Mesendoderm (in vitro differentiated cells): ENCODE results near the gene CCDC169.

ENCODE experiments used
- DNase-seq: peaks from one replicate; pipeline ENCODE4 v3.0.0; 2013
- H2AK5ac ChIP-seq: 2 replicates; pipeline ENCODE4 v1.6.1; 2013; ENCODE audit warnings: low read length, inconsistent platforms
- H2BK120ac ChIP-seq: 2 replicates; pipeline ENCODE4 v1.6.1; 2013; ENCODE audit warnings: low read depth, mild to moderate bottlenecking, low read length, moderate library complexity, mixed read lengths
- H2BK15ac ChIP-seq: replicated peaks from 2 replicates; pipeline ENCODE4 v1.6.1; 2013; ENCODE audit warnings: low read depth, mild to moderate bottlenecking, moderate library complexity
- H2BK5ac ChIP-seq: 2 replicates; pipeline ENCODE4 v1.6.1; 2013; ENCODE audit warnings: low read length, inconsistent platforms
- H3K18ac ChIP-seq: 2 replicates; pipeline ENCODE4 v1.6.1; 2013; ENCODE audit warnings: mild to moderate bottlenecking, low read length, mixed read lengths
- H3K23ac ChIP-seq: one replicate; pipeline ENCODE4 v1.6.1; 2013; ENCODE audit warnings: low read length
- H3K27ac ChIP-seq: 2 replicates; pipeline ENCODE4 v1.5.1; 2013; ENCODE audit warnings: low read depth, mild to moderate bottlenecking, inconsistent platforms, low read length, moderate library complexity
- H3K27me3 ChIP-seq: 2 replicates; pipeline ENCODE4 v1.6.1; 2013; ENCODE audit warnings: low read length, control low read depth, mild to moderate bottlenecking, inconsistent platforms; ENCODE audit not compliant: insufficient read depth, poor library complexity
- H3K36me3 ChIP-seq: 2 replicates; pipeline ENCODE4 v1.6.1; 2013; ENCODE audit warnings: low read length, inconsistent platforms; ENCODE audit not compliant: control insufficient read depth, insufficient read depth
- H3K4ac ChIP-seq: one replicate; pipeline ENCODE4 v1.6.1; 2013; ENCODE audit warnings: low read depth, mild to moderate bottlenecking, low read length, moderate library complexity
- H3K4me1 ChIP-seq: 2 replicates; pipeline ENCODE4 v1.6.1; 2013; ENCODE audit warnings: low read depth, low read length, inconsistent platforms; ENCODE audit not compliant: control insufficient read depth
- H3K4me2 ChIP-seq: 2 replicates; pipeline ENCODE4 v1.6.1; 2013; ENCODE audit warnings: low read length
- H3K4me3 ChIP-seq: 2 replicates; pipeline ENCODE4 v1.5.1; 2013; ENCODE audit warnings: mild to moderate bottlenecking, low read length
- H3K56ac ChIP-seq: one replicate; pipeline ENCODE4 v1.6.1; 2013; ENCODE audit warnings: low read length
- H3K79me1 ChIP-seq: 2 replicates; pipeline ENCODE4 v1.6.1; 2013; ENCODE audit warnings: low read length, inconsistent platforms
- H3K79me2 ChIP-seq: 2 replicates; pipeline ENCODE4 v1.6.1; 2013; ENCODE audit warnings: mild to moderate bottlenecking, low read length; ENCODE audit not compliant: control insufficient read depth, insufficient read depth
- H3K9ac ChIP-seq: 2 replicates; pipeline ENCODE4 v1.6.1; 2013; ENCODE audit warnings: low read length, inconsistent platforms
- H4K5ac ChIP-seq: one replicate; pipeline ENCODE4 v1.6.1; 2013; ENCODE audit warnings: low read length
- H4K8ac ChIP-seq: one replicate; pipeline ENCODE4 v1.6.1; 2013; ENCODE audit warnings: low read depth, mild to moderate bottlenecking, control low read depth, low read length, moderate library complexity
- WGBS: extraction: QIAGEN DNeasy Blood & Tissue Kit; methylation state at CpG from one replicate; pipeline ENCODE4 v1.1.7; 2013; ENCODE audit warnings: low lambda C conversion rate, missing lambda C conversion rate; ENCODE audit not compliant: insufficient coverage; ENCODE audit errors: extremely low coverage; 5-methylcytosine and 5-hydroxymethylcytosine counted together

Gene CCDC169

DNA sequence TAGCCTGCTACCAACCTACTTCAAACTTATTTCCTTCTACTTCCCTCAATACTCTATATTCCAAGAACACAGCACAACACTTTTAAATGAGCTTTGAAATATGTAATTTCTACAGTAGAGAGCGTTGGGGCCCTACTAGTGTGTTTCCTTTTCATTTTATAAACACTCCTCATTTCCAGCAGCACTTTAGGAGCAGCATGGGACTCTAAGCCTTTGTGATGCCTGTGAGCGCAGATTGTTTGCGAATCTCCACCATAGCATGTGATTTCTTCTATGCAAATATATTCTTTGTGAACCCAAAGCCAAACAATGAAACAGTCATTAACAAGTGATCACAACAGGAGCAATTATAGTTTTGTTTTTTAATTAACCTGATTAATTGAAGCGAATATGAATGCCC lies 86.9 kb downstream of the CCDC169 start:
- WGBS = no CpG with 5 or more reads among the region's 4 CpGs
- Histone ChIP-seq H3K18ac (no peak overlapping the region), H3K27ac (no peak overlapping the region), H3K4me2 (no peak overlapping the region), H4K8ac (no peak overlapping the region), H3K4me3 (no peak overlapping the region), H3K23ac (no peak overlapping the region), H3K9ac (no peak overlapping the region), H3K56ac (no peak overlapping the region), H4K5ac (no peak overlapping the region), H3K36me3 (no peaks in the 10 kb centered on the region), H2BK15ac (no peak overlapping the region), H2AK5ac (no peak overlapping the region), H3K79me2 (no peaks in the 10 kb centered on the region), H2BK120ac (no peak overlapping the region), H3K4me1 (no peaks in the 10 kb centered on the region), H3K4ac (no peak overlapping the region), H3K79me1 (no peaks in the 10 kb centered on the region), H3K27me3 (no peaks in the 10 kb centered on the region), H2BK5ac (no peak overlapping the region)
- no peak for DNase-seq

DNA sequence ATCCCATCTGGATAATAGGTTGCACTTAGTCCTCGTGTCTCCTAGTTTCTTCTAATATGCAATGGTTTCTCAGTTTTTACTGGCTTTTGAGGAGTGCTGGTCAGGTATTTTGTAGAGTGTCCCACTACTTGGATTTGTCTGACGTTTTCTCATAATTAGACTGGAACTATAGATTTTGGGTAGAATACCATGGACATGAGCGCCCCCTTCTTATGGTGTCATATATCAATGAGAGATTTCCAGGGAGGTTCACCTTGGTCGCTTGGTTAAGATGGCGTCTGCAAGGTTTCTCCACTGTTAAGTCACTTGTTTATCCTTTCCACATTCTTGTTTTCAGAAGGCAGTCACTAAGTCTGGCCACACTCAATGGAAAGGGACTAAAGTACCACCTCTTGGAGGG lies 89.9 kb downstream of the CCDC169 start:
- Histone ChIP-seq H2BK120ac (no peak overlapping the region), H3K4me1 (no peaks in the 10 kb centered on the region), H3K79me2 (no peaks in the 10 kb centered on the region), H2BK15ac (no peak overlapping the region), H4K8ac (no peak overlapping the region), H3K23ac (no peak overlapping the region), H3K4ac (no peak overlapping the region), H3K4me3 (no peak overlapping the region), H3K79me1 (no peaks in the 10 kb centered on the region), H3K27me3 (no peaks in the 10 kb centered on the region), H2BK5ac (no peak overlapping the region), H3K56ac (no peak overlapping the region), H2AK5ac (no peak overlapping the region), H3K27ac (no peak overlapping the region), H3K18ac (no peak overlapping the region), H4K5ac (no peak overlapping the region), H3K4me2 (no peak overlapping the region), H3K36me3 (no peaks in the 10 kb centered on the region), H3K9ac (no peak overlapping the region)
- no CpG with 5 or more reads among the region's 5 CpGs for WGBS
- DNase-seq = no peak

DNA sequence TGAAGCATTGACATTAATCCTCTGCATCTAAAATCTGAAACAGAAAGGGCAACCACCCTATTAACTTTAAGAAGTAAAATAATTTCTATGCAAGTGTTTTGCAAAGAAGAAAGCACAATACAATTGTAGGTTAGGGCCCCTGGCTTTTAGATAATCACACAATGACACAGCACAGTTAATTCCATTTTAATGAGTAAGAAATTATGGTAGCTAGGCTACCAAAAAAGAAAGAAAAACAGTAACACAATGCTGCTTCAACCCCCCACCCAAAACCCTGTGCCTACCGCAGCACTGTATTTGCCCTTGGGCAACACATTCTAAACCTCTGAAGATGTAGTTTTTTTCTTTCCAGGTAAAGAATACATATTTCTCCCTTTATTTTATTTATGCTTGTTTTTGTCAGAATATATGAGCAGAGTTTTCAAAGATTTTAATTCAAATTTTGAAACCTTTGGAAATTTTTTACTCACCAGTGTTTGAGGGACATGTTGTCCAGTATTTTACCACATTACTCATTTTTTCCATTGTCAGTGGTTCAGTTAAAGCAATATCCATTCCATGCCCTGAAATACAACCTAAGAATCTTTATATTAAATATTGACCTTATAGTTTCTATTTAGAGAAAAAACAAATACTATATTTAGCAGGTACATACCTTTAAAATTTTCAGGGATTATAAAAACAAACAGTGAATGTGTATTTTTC lies 104.3 kb downstream of the CCDC169 start:
- Histone ChIP-seq H2BK5ac (no peak overlapping the region), H3K79me1 (no peaks in the 10 kb centered on the region), H3K4me2 (no peak overlapping the region), H3K27me3 (no peaks in the 10 kb centered on the region), H3K36me3 (no peaks in the 10 kb centered on the region), H2BK120ac (no peak overlapping the region), H3K56ac (no peak overlapping the region), H3K4me1 (no peaks in the 10 kb centered on the region), H4K5ac (no peak overlapping the region), H3K27ac (no peak overlapping the region), H3K9ac (no peak overlapping the region), H3K23ac (no peak overlapping the region), H3K18ac (no peak overlapping the region), H3K79me2 (no peaks in the 10 kb centered on the region), H3K4ac (no peak overlapping the region), H3K4me3 (no peak overlapping the region), H2AK5ac (no peak overlapping the region), H2BK15ac (no peak overlapping the region), H4K8ac (no peak overlapping the region)
- peak; percentile 73 for DNase-seq
- no CpG with 5 or more reads among the region's 1 CpG for WGBS

DNA sequence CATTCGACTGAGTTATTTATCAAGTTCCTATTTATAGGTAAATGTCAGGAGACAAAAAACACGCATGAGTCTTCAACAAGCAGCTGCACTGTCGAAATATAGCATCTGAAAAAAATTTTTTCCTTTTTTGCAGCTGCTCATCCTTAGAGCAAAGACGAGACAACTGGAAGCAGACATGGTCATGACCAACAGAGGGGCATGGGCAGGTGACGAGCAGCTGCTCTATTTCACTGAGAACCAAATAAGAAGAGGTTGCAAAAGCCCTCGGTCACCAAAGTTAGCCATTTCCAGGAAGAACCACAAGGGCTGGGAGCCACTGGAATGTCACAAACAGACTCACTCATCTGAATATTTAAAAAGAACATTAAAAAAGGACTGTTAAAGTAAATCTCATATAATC lies 105.4 kb downstream of the CCDC169 start:
- no peak overlapping the region for H2BK5ac ChIP-seq
- no peak overlapping the region for H3K4ac ChIP-seq
- no peak overlapping the region for H3K18ac ChIP-seq
- no peak overlapping the region for H2BK120ac ChIP-seq
- DNase-seq = peak; percentile 34
- no peak overlapping the region for H3K4me3 ChIP-seq
- no peak overlapping the region for H3K56ac ChIP-seq
- H4K5ac ChIP-seq = no peak overlapping the region
- H3K79me1 ChIP-seq = no peaks in the 10 kb centered on the region
- no peak overlapping the region for H2BK15ac ChIP-seq
- H3K27ac ChIP-seq = no peak overlapping the region
- H3K79me2 ChIP-seq = no peaks in the 10 kb centered on the region
- H4K8ac ChIP-seq = no peak overlapping the region
- no peak overlapping the region for H3K4me2 ChIP-seq
- no peak overlapping the region for H3K23ac ChIP-seq
- H3K4me1 ChIP-seq = no peaks in the 10 kb centered on the region
- H3K9ac ChIP-seq = no peak overlapping the region
- H3K36me3 ChIP-seq = no peaks in the 10 kb centered on the region
- no peak overlapping the region for H2AK5ac ChIP-seq
- WGBS = no CpG with 5 or more reads among the region's 6 CpGs
- no peaks in the 10 kb centered on the region for H3K27me3 ChIP-seq

DNA sequence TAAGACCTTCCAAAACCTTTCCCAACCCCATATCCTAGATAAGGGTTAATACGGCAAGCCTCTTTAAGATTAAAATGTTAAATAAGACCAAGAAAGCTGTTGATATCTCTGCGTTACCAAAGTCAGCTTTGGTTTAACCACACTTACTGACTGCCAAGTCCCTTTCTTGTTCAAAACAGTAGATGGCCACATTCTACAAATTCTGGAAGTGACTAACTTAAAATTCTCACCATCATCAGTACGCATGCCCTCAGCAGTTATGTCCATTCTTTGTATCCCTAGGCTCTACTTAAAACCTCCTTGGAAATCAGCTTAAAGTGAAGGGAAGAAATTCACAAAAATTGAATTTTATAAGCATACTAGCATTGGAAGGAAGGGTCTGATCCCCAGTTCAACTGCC lies 106.8 kb downstream of the CCDC169 start:
- Histone ChIP-seq H2AK5ac (no peak overlapping the region), H2BK15ac (no peak overlapping the region), H2BK120ac (no peak overlapping the region), H3K4me1 (no peaks in the 10 kb centered on the region), H3K27ac (no peak overlapping the region), H3K9ac (no peak overlapping the region), H3K27me3 (no peaks in the 10 kb centered on the region), H3K36me3 (no peaks in the 10 kb centered on the region), H3K4ac (no peak overlapping the region), H4K8ac (no peak overlapping the region), H3K4me3 (no peak overlapping the region), H4K5ac (no peak overlapping the region), H3K56ac (no peak overlapping the region), H3K79me1 (no peaks in the 10 kb centered on the region), H3K4me2 (no peak overlapping the region), H2BK5ac (no peak overlapping the region), H3K23ac (no peak overlapping the region), H3K79me2 (no peaks in the 10 kb centered on the region), H3K18ac (no peak overlapping the region)
- WGBS = no CpG with 5 or more reads among the region's 3 CpGs
- DNase-seq = peak; percentile 6

DNA sequence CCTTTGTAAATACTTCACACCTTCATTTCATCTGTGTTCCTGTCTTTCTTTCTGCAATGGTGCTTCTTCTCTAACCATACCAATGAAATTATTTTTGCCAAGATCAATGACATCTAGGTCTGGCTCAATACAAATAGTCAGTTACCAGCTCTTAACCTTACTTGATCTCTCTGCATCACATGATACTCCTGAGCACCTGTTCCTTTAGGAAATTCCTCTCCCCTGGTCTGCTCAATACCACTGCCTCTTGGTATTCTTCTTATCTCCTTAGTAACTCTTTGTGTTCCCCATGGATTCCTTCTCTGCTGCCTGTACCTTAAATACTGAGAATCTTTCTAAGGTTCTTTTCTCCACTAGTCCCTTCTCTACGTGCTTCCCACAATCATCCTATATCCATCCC lies 109.2 kb downstream of the CCDC169 start:
- WGBS = no CpG with 5 or more reads among the region's 1 CpG
- no peak overlapping the region for H3K4me3 ChIP-seq
- H3K4me1 ChIP-seq = no peaks in the 10 kb centered on the region

More for the DNA sequence above, 109.2 kb downstream of the CCDC169 start:
- no peak overlapping the region for H3K4ac ChIP-seq
- H2BK5ac ChIP-seq = no peak overlapping the region
- no peak overlapping the region for H3K9ac ChIP-seq
- no peak overlapping the region for H3K4me2 ChIP-seq
- no peak overlapping the region for H2BK120ac ChIP-seq
- H3K56ac ChIP-seq = no peak overlapping the region
- DNase-seq = no peak
- H2AK5ac ChIP-seq = no peak overlapping the region
- H3K27ac ChIP-seq = no peak overlapping the region
- H3K18ac ChIP-seq = no peak overlapping the region
- H3K23ac ChIP-seq = no peak overlapping the region
- H2BK15ac ChIP-seq = no peak overlapping the region
- H3K79me2 ChIP-seq = no peaks in the 10 kb centered on the region
- H4K5ac ChIP-seq = no peak overlapping the region
- no peaks in the 10 kb centered on the region for H3K79me1 ChIP-seq
- H3K27me3 ChIP-seq = no peaks in the 10 kb centered on the region
- H4K8ac ChIP-seq = no peak overlapping the region
- H3K36me3 ChIP-seq = no peaks in the 10 kb centered on the region
